Fibroblast of the aortic adventitia (primary cell): ENCODE data around the gene KCP. TPM values are rescaled to one million over a fixed set of nuclear protein-coding genes. Genes with fewer than 3 reads are reported as not detected.
"Not testable (repeated sequence)": the region's sequence is repeated elsewhere in the genome, so short reads cannot be mapped to it uniquely, and the experiment has no call there.

Experiments
- DNase-seq: peaks from one replicate; pipeline ENCODE4 v3.0.0-alpha.2; 2010; ENCODE audit warnings: low read depth
- H3K4me3 ChIP-seq: 2 replicates; pipeline ENCODE4 v1.5.1; 2011; ENCODE audit warnings: low read depth, mild to moderate bottlenecking, control low read depth, low read length, moderate library complexity
- CTCF ChIP-seq: IDR thresholded peaks from 2 replicates; pipeline ENCODE4 v1.5.1; 2011; ENCODE audit warnings: mild to moderate bottlenecking, low read length, control low read depth, inconsistent platforms; ENCODE audit not compliant: insufficient read depth
- total RNA-seq: library from RNA; depleted of rRNA; stranded (reverse); fragments of >200 nt; gene quantifications from 2 replicates; pipeline ENCODE4 v1.2.3, GENCODE V29; 2012; ENCODE audit warnings: low replicate concordance

The KCP gene
- total RNA-seq, 1 donor: 0.09 TPM

- TF ChIP-seq CTCF: no peak
- no peak for DNase-seq
- H3K4me3 ChIP-seq: no peak overlapping the region
These were observed 6.1 kb upstream of the KCP start for GRCh38 chr7:128916643-128916915.

- no peak for DNase-seq
- H3K4me3 ChIP-seq: no peak overlapping the region
- no peak for TF ChIP-seq CTCF
These were observed 5.5 kb upstream of the KCP start for GRCh38 chr7:128915841-128916642.

- TF ChIP-seq CTCF: no peak
- no peak overlapping the region for H3K4me3 ChIP-seq
- DNase-seq: no peak
These were observed 4.8 kb upstream of the KCP start for GRCh38 chr7:128915271-128915819.

GRCh38 chr7:128914566-128915151 lies 4.2 kb upstream of the KCP start:
- H3K4me3 ChIP-seq: no peak overlapping the region
- no peak for TF ChIP-seq CTCF
- DNase-seq: no peak

GRCh38 chr7:128913870-128914565 lies 3.5 kb upstream of the KCP start:
- DNase-seq: no peak
- H3K4me3 ChIP-seq: no peak overlapping the region
- TF ChIP-seq CTCF: no peak

- not testable (repeated sequence) for DNase-seq
These were observed 2.4 kb upstream of the KCP start for GRCh38 chr7:128912709-128913495.

More at GRCh38 chr7:128912709-128913495, 2.4 kb upstream of the KCP start:
- H3K4me3 ChIP-seq: not testable (repeated sequence)
